NCI-H1105 treated with DMSO at 0.1 percent for 48 hours (cell line): ENCODE measurements around the gene KLHL9.
"Not testable (repeated sequence)": the region's sequence is repeated elsewhere in the genome, so short reads cannot be mapped to it uniquely, and the experiment has no call there.

Experiments used
- DNase-seq: peaks from one replicate; lab custom pipeline; 2025; lab: John Stamatoyannopoulos, UW

KLHL9 gene, protein sequence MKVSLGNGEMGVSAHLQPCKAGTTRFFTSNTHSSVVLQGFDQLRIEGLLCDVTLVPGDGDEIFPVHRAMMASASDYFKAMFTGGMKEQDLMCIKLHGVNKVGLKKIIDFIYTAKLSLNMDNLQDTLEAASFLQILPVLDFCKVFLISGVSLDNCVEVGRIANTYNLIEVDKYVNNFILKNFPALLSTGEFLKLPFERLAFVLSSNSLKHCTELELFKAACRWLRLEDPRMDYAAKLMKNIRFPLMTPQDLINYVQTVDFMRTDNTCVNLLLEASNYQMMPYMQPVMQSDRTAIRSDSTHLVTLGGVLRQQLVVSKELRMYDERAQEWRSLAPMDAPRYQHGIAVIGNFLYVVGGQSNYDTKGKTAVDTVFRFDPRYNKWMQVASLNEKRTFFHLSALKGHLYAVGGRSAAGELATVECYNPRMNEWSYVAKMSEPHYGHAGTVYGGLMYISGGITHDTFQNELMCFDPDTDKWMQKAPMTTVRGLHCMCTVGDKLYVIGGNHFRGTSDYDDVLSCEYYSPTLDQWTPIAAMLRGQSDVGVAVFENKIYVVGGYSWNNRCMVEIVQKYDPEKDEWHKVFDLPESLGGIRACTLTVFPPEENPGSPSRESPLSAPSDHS

DNA sequence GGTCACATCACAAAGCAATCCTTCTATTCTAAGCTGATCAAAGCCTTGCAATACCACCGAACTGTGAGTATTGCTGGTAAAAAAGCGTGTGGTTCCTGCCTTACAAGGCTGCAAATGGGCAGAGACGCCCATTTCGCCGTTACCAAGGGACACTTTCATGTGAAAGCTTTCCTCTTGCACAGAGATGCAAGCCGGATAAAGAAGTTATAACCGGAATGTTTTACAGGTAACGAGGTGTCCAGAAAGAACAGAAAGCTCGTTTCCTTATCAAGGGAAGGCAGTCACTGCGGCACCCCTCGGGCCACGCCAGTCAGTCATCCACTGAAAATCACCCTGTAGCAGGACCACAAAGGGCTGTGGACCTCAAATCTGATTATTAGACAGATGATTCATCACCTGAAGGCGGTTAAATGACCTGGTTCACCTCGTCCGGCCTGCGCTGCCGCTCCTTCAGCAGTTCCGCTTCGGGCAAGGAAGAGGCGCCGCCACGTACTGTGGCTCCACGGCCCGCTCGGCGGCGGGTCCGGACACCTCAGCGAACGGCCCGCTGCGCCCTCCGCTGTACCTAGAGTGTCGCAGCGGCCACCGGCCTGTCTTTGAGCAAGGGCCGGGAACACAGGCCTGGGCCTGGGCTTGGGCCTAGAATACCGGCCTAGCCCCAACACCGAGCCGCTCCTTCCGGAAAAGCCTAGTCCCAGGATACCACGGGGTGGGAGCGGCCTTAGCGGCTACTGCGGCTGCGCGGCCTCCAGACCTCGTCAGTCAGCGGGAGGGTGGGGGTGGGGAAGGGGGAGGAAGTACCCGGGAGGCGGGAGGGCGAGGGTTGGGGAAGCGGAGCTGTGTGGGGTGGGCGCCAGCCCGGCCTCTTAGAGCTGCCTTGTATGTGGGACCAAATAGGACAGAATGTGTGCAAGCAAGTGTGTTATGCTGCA, at the start of gene KLHL9:
Gene KLHL9 (minus strand): TSS at position 704 of the 932 bp plus-strand sequence. CDS start 545 bp downstream, at position 159.
- peak; percentile 77 for DNase-seq

DNA sequence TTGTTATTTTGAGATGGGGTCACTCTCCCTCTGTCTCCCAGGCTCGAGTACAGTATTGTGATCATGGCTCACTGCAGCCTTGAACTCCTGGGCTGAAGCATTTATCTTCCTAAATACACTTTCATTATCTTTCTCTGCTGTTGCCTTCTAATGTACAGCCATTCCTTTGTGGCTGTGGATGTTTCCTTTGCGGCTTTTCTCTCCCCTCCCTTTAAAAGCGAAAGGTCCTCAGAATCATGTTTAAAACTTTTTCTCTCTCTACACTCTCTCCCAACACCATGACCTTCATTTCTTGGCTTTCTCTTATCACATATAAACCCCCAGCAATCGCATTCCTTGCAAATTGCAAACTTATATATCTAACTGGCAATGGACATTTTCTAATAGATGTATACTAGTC, 48.4 kb upstream of the KLHL9 start:
- no peak for DNase-seq

DNA sequence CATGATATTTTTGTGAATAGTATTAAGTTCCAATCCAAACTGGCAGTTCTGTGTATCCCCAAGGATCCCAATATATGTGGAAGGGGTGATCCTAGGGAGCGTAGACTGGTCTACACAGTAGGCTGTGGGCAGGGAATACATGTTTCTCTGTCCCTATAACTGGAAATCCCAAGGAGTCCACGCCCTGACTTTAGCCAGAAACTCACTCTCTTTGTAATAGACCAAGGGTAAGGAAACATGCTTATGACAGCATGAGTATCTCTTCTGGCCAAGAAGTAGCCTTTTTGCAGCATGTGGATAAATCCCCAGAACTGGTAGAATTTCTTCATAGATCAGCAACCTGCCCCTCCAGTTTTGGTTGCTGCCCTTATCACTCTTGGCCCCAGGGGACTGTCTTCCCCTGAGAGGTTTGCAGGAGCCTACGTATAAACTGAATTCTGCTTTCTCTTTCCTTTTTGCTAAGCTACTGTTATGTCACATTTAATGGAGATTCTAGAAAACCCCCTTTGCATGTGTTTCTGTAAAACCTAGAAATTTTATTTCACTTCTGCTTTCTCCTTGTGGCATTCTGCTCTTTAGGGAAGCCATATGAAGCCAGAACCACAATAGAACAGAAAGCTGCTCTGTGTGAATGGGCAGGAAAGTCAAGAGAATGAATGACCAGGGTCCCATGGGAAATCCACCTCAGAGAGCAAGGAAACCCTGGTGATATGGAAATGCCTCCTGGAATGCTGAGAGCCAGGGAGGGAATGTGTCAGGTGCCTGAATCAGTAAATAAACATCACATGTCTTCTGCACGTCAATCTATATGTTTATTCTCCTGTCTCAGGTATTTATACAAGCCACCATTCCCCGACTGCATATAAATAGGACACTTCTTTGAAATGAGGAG, 46.5 kb upstream of the KLHL9 start:
- no peak for DNase-seq

DNA sequence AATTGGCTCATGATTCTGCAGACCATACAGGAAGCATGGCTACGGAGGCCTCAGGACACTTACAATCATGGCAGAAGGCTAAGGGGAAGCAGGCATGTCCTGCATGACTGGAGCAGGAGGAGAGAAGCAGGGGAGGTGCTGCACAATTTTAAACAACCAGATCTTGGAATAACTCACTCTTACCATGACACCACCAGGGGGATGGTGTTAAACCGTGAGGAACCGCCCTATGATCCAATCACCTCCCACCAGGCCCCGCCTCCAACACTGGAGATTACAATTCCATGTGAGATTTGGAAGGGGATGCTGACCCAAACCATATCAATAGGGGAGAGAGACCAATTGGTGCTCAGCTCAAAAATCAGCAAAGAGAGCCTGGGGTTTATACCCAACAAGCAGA, 36.3 kb upstream of the KLHL9 start:
- not testable (repeated sequence) for DNase-seq

DNA sequence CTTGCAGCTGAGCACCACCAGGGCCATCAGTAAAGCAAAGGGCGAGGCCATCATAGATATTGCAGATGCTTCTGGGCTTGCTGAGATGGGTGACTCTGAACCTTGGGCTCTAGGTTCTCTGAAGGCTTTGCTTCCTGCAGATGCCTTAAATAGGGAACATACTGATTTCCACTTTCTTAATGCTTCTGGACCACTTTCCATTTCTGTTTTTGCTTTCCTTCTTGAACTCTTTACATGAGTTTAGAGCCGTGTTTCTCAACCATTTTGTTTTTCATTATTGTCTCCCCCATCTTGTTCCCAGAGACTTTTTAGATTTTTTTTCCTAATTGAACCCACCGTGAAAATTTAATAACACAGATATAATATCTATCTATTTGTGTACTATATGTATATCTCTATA, 32.8 kb upstream of the KLHL9 start, which contains the start of gene IFNA13:
Gene IFNA13 (minus strand): TSS at position 101 of the 400 bp plus-strand sequence. CDS start 47 bp downstream, at position 54.
- no peak for DNase-seq

DNA sequence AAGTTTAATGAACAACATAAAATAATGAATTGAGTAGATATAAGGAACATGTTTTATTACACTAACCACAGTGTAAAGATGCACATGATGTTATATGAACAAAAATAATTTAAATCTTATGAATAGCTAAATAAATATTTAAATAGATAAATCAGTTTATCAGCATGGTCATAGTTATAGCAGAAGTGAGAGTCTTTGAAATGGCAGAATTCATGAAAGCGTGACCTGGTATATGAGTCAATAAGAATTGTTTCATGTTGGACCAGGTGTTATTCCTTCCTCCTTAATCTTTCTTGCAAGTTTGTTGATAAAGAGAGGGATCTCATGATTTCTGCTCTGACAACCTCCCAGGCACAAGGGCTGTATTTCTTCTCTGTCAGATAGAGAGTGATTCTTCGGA, 32.0 kb upstream of the KLHL9 start:
- DNase-seq: not testable (repeated sequence)

DNA sequence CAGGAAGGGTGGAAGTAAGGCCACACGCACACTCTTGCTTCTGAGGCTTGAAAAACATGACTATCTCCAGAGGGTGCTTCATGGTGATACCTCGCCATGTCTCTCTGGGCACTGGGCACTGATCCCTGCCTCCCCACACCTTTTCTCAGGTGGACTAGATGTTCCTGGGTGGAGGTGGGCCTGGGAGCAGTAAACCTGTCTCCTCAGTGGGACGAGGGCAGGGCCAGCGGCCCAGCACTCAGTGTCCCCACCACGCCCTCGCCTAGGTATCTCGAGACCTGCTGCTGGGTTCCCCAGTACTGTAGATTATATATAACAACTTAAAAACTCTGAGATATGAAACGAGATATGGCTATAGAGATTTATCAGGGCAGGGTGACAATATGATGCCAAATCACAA, 27.1 kb upstream of the KLHL9 start:
- no peak for DNase-seq

DNA sequence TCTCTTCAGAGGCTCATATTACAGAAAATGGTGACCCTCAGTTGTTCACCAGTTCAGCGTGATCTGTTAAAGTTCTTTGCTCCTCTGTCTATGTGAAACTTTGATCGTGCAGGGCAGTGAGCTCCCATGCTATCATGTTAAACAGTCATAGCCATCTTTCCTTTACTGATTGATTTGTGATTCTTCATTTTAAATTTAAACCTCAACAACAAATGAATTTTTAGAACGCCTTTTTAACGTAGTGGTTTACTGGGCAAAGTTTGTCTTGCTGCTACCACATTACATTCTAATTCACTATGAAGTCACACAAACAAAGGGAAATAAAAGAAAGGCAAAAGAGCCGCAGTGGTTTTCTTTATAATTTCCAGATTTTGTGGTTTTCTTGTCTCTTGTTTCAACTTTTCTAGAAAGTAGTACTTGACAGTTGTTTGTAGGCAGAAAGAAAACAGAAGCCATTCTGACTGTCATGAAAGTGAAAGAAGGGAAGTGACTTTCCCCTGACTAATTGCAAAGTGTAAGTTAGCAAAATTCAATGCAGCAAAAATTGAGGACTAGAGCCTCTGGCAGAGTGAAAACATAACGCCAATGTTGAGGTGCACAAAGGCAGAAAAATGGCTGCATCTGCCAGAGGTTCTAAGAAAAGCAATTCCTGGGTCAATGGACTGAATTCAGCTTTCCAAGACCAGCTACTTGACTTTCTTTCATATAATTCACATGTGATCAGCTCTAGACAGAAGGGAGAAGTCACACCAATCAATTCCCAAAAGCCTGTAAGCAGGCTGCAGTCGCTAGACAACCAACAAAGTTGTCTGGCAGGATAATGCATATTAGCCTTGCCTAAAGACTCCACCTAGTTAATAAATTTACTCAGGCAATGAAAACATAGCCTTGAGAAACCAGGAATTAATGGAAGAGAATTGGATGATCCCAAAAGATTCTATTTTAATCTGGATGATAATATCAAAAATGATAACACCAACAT, 22.6 kb upstream of the KLHL9 start:
- DNase-seq: no peak

DNA sequence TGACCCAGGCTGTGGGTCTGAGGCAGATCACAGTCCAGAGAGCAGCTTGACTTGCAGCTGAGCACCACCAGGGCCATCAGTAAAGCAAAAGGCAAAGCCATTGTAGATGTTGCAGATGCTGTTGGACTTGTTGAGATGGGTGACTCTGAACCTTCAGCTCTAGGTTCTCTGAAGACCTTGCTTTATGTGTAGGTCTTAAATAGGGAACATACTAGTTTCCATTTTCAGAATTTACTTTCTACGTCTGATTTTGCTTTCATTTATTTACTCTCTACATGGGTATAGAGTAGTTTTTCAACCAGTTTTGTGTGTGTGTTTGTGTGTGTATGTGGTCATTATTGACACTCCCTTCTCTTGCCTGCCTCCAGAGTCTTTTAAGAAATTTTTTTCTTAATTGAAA, 15.6 kb upstream of the KLHL9 start, which contains the start of gene IFNA6:
Gene IFNA6 (minus strand): TSS at position 101 of the 400 bp plus-strand sequence. CDS start 0 bp downstream, at position 101.
- no peak for DNase-seq

DNA sequence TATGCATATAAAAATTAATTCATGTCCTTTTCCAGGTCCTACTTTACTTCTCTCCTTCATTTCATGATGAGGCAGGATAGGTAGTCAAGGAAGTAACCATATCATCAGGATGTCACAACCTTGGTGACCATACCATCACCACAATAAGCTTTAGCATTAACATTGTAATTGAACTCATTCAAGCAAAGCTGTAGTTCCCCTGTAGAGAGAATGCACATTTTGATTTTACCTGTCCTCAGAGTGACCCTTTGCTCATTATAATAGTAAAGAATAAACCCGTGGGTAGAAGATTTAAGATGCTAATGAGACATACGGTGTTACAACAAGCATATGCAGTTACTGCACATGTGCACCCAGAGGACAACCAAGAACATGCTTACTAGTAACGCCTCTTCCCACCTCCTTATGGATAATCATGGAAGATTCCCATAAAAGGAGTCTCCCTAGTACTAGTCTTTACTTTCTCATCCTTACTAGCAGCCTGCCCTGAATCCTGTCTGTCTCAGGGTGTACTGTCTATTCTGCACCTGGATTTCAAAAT, 13.3 kb upstream of the KLHL9 start:
- no peak for DNase-seq

DNA sequence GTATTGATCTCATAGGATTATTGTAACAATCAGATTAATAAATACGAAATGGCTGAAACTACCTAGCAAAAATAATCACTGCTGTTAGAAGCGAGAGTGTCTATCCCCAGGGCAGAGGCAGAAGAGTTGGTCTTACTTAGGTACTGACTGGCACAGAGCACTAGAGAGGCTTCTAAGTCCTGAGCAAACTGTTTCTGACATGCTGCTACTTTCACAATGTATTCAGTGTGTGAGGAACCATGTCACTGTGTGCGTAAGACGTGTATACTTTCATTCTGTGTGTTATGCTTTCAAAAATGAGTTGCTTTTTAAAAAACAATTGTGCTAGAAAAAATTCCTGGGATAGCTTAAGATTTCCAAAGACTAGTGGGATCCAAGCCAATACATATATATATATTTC, 5.5 kb upstream of the KLHL9 start:
- DNase-seq: no peak

DNA sequence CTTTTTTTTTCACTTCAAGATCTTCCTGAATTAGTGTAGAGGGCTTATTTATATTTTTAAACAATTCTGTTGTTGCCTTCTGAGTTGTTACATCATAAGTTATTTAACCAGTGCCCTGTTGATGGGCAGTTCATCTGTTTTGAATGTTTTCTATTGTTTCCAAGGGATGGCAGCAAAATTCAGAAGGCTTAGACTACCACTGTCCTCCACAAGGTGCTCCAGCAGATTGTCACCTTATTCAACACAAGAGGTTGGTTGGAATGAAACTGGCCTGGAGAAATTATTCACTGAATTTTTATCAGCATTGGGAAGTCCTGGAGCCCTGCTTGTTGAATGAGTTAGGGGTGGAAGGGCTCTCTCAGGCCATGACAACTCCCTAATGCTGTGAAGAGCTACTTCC, 1.3 kb upstream of the KLHL9 start:
- DNase-seq: no peak

DNA sequence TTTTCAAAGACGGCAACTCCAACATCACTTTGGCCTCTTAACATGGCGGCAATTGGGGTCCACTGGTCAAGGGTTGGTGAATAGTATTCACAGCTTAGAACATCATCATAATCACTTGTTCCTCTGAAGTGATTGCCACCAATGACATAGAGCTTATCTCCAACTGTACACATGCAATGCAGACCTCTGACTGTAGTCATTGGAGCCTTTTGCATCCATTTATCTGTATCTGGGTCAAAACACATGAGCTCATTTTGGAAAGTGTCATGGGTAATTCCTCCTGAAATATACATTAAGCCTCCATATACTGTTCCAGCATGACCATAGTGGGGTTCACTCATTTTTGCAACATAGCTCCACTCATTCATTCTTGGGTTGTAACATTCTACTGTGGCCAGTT, 2.0 kb downstream of the KLHL9 start:
- DNase-seq: no peak

DNA sequence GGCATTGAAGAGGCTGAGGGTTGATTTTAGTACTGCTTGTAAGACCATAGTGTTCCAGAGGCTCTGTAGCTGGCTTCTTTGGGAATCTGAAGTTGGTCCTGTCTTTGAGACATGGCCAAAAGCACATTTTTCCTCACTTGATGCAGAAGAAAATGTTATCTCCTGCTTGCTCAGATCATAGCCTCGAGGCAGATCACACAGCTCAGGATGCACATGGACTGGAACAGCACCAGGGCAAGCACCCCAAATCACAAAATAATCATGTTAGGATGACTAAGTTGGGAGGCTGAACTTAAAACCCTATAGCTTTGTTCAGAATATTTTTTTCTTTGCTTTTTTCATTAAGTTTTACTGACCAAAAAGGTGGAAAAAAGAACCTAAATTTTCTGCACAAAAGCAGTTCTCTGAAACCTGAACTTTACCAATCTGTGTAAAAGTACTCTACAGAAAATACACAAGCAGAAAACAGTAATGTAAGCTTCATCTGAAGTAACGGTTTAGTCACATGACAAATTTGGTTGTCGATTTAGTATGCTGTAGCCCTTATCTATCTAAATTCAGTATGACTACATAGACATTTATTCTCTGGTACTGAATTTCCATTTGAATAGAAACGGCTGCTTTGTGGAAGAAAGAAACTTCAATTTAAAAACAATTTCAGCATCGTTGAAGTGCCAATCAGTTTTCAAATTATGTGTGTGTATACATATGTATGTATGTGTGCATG, 3.4 kb downstream of the KLHL9 start:
- no peak for DNase-seq

DNA sequence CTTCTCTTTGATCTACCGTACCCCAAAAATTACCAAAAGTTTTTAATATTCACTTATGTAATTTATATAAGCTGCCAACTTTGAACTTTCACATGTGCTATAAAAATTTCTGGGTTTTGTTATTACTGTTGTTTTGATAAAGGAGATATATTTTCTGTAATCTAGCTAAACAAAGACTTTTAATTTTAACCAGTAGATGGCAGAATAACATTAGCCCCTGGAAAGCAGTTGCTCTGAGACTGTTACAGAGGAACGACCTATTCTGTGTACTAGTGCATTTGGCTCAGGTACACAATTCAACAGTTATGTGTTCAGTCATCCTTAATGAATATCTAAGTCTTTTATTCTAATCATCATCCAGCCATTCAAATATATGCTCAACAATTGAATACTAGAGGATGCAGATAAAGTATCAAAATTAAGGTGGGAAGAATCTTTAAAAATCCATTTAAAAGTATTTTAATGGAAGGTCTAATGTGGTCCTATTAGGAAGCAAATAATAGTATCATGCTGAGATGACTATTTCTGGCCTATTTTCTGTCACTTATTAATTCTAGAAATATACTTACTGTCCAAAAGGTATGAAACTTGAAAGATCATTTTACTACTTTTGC, 8.6 kb downstream of the KLHL9 start:
- peak; percentile 53 for DNase-seq

DNA sequence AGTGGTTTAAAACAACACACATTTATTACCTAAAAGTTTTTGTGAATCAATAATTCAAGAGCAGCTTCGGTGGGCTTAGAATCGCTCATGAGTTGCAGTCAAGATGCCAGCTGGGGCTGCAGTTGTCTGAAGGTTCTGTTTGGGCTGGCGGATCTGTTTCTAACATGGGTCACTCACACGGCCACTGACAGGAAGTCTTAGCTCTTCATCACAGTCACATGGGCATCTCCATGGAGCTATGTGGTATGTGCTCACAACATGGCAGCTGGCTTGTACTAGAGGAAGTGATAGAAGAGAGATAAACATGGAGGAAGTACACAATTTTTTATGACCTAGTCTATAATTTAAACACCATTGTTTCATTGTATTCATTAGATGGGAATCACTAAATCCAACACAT, 11.2 kb downstream of the KLHL9 start:
- no peak for DNase-seq

DNA sequence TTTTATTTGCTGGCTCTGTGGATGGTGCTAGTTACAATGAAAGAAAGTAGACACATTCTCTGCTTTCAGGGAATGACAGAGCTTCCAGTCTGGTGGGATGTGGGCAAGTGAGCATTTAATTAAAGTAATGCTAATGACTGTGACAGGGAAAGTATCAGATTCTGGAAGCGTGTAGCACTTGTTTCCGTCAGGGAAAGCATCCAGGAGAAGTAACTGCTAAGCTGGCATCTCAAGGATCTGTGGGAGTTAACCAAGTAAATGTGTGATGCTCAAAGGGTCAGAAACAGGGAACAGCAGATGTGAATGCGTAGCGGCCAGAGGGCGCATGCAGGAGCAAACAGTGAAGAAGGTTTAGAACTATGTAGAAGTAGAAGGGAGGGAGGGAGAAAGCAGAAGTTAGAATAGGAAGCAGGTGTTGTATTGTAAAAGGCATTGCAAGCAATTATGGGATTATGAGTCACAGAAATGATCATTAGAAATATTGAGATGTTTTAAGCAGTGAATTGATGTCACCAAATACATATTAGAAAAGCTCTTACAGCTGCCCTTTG, 12.2 kb downstream of the KLHL9 start:
- no peak for DNase-seq

DNA sequence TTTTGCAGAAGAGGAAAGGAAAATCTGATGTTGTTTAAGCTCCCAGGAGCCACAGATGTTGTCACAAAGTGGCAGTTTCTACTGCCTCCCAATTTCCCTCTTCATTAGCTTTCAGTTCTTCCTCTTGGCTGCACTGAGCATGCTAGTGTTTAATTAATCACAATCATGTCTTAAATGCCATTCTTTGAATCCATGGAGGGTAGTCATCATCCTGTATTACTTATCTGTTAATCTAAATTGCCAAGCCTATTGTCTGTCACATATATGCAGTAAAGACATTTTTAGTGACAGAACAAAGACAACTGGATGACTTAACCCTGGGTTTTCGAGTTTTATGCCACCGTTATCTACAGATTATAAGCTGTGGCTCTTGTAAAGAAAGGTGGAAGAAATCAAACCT, 14.7 kb downstream of the KLHL9 start:
- DNase-seq: no peak
